Measurements from ENCODE around the gene FADD. TPM values are rescaled to one million over a fixed set of nuclear protein-coding genes. Genes with fewer than 3 reads are reported as not detected.
"Not testable (repeated sequence)": the region's sequence is repeated elsewhere in the genome, so short reads cannot be mapped to it uniquely, and the experiment has no call there.

Gene FADD
- total and polyA plus RNA-seq, 5 donors, result 10.6 to 13.4 (median 11.7) TPM

- 44% methylated on average over 8 of the region's 8 CpGs for WGBS
- H3K9me3 ChIP-seq (ENCODE audit: control insufficient read depth, low read length); DNase-seq; intact Hi-C loops (cut with DNase I); H3K4me1 ChIP-seq (ENCODE audit: control insufficient read depth, insufficient read depth, low read length); H3K27me3 ChIP-seq (ENCODE audit: control insufficient read depth, insufficient read depth); H3K27ac ChIP-seq (ENCODE audit: low read length); H3K4me3 ChIP-seq (ENCODE audit: low read length); ATAC-seq: not testable (repeated sequence)
Measured at GRCh38 chr11:70218076-70218475, 15.0 kb downstream of the FADD start.

GRCh38 chr11:70220136-70220535 lies 17.0 kb downstream of the FADD start:
- Histone ChIP-seq H3K27me3 (ENCODE audit: control insufficient read depth, insufficient read depth) (no peaks in the 10 kb centered on the region), H3K4me1 (ENCODE audit: control insufficient read depth, insufficient read depth, low read length) (no peaks in the 10 kb centered on the region), H3K9me3 (ENCODE audit: control insufficient read depth, low read length) (no peaks in the 10 kb centered on the region), H3K27ac (ENCODE audit: low read length) (no peak overlapping the region), H3K4me3 (ENCODE audit: low read length) (no peak overlapping the region)
- intact Hi-C loops (cut with DNase I), result no loop called here
- ATAC-seq (no peak), DNase-seq (no peak)
- 81% methylated on average over 3 of the region's 3 CpGs for WGBS

- H3K4me1 ChIP-seq (ENCODE audit: control insufficient read depth, insufficient read depth, low read length), result no peaks in the 10 kb centered on the region
- 85% methylated on average over 1 of the region's 1 CpG for WGBS
- DNase-seq (no peak), ATAC-seq (no peak)
- no peaks in the 10 kb centered on the region for H3K27me3 ChIP-seq (ENCODE audit: control insufficient read depth, insufficient read depth)
- no peak overlapping the region for H3K27ac ChIP-seq (ENCODE audit: low read length)
- intact Hi-C loops (cut with DNase I), result no loop called here
- no peaks in the 10 kb centered on the region for H3K9me3 ChIP-seq (ENCODE audit: control insufficient read depth, low read length)
- no peak overlapping the region for H3K4me3 ChIP-seq (ENCODE audit: low read length)
Measured at GRCh38 chr11:70220920-70221319, 17.8 kb downstream of the FADD start.

- Histone ChIP-seq H3K27me3 (ENCODE audit: control insufficient read depth, insufficient read depth) (no peaks in the 10 kb centered on the region), H3K27ac (ENCODE audit: low read length) (no peak overlapping the region), H3K4me3 (ENCODE audit: low read length) (no peak overlapping the region), H3K9me3 (ENCODE audit: control insufficient read depth, low read length) (no peaks in the 10 kb centered on the region), H3K4me1 (ENCODE audit: control insufficient read depth, insufficient read depth, low read length) (no peaks in the 10 kb centered on the region)
- 68% methylated on average over 8 of the region's 8 CpGs for WGBS
- intact Hi-C loops (cut with DNase I), result no loop called here
- ATAC-seq, result peak in 1 of 2 donors; percentile 70
- peak in 2 of 3 donors; percentile 47 to 58 for DNase-seq
Measured at GRCh38 chr11:70225681-70226177, 22.6 kb downstream of the FADD start.

- intact Hi-C loops (cut with DNase I), result no loop called here
- no peaks in the 10 kb centered on the region for H3K9me3 ChIP-seq (ENCODE audit: control insufficient read depth, low read length)
- peak in 1 of 3 donors; percentile 2 for DNase-seq
- H3K27me3 ChIP-seq (ENCODE audit: control insufficient read depth, insufficient read depth), result no peaks in the 10 kb centered on the region
- whole genome bisulfite sequencing, result 86% methylated on average over 3 of the region's 3 CpGs
- ATAC-seq, result no peak
- H3K4me3 ChIP-seq (ENCODE audit: low read length), result no peak overlapping the region
- no peak overlapping the region for H3K27ac ChIP-seq (ENCODE audit: low read length)
- H3K4me1 ChIP-seq (ENCODE audit: control insufficient read depth, insufficient read depth, low read length), result no peaks in the 10 kb centered on the region
Measured at GRCh38 chr11:70226183-70226582, 23.1 kb downstream of the FADD start.

- Histone ChIP-seq H3K4me3 (ENCODE audit: low read length) (no peak overlapping the region), H3K27ac (ENCODE audit: low read length) (no peak overlapping the region), H3K27me3 (ENCODE audit: control insufficient read depth, insufficient read depth) (no peaks in the 10 kb centered on the region), H3K9me3 (ENCODE audit: control insufficient read depth, low read length) (no peaks in the 10 kb centered on the region), H3K4me1 (ENCODE audit: control insufficient read depth, insufficient read depth, low read length) (peaks cover 2% of the 10 kb centered on the region)
- no peak for ATAC-seq
- whole genome bisulfite sequencing, result 55% methylated on average over 9 of the region's 9 CpGs
- intact Hi-C loops (cut with DNase I), result no loop called here
- peak in 1 of 3 donors; percentile 20 for DNase-seq
Measured at GRCh38 chr11:70226967-70227366, 23.9 kb downstream of the FADD start.

- Histone ChIP-seq H3K4me3 (ENCODE audit: low read length) (no peak overlapping the region), H3K27ac (ENCODE audit: low read length) (no peak overlapping the region), H3K27me3 (ENCODE audit: control insufficient read depth, insufficient read depth) (no peaks in the 10 kb centered on the region), H3K4me1 (ENCODE audit: control insufficient read depth, insufficient read depth, low read length) (peaks cover 2% of the 10 kb centered on the region), H3K9me3 (ENCODE audit: control insufficient read depth, low read length) (no peaks in the 10 kb centered on the region)
- ATAC-seq (no peak), DNase-seq (peak in 1 of 3 donors; percentile 3)
- 89% methylated on average over 10 of the region's 10 CpGs for WGBS
- intact Hi-C loops (cut with DNase I), result no loop called here
Measured at GRCh38 chr11:70229737-70230136, 26.6 kb downstream of the FADD start.

GRCh38 chr11:70230151-70230839 lies 27.2 kb downstream of the FADD start:
- Histone ChIP-seq H3K9me3 (ENCODE audit: control insufficient read depth, low read length) (no peaks in the 10 kb centered on the region), H3K27me3 (ENCODE audit: control insufficient read depth, insufficient read depth) (no peaks in the 10 kb centered on the region), H3K4me1 (ENCODE audit: control insufficient read depth, insufficient read depth, low read length) (peaks cover 2% of the 10 kb centered on the region), H3K4me3 (ENCODE audit: low read length) (no peak overlapping the region), H3K27ac (ENCODE audit: low read length) (no peak overlapping the region)
- intact Hi-C loops (cut with DNase I), result no loop called here
- DNase-seq, result no peak
- 71% methylated on average over 8 of the region's 8 CpGs for WGBS
- ATAC-seq, result no peak

- ATAC-seq (peak; percentile 37 to 50), DNase-seq (peak in 1 of 3 donors; percentile 32)
- H3K4me3 ChIP-seq (ENCODE audit: low read length), result no peak overlapping the region
- intact Hi-C loops (cut with DNase I), result no loop called here
- peaks cover 2% of the 10 kb centered on the region for H3K4me1 ChIP-seq (ENCODE audit: control insufficient read depth, insufficient read depth, low read length)
- H3K27me3 ChIP-seq (ENCODE audit: control insufficient read depth, insufficient read depth), result no peaks in the 10 kb centered on the region
- H3K9me3 ChIP-seq (ENCODE audit: control insufficient read depth, low read length), result no peaks in the 10 kb centered on the region
- no peak overlapping the region for H3K27ac ChIP-seq (ENCODE audit: low read length)
- WGBS, result 61% methylated on average over 22 of the region's 22 CpGs
Measured at GRCh38 chr11:70230840-70231710, 28.0 kb downstream of the FADD start.

- H3K27ac ChIP-seq (ENCODE audit: low read length), result no peak overlapping the region
- peaks cover 2% of the 10 kb centered on the region for H3K4me1 ChIP-seq (ENCODE audit: control insufficient read depth, insufficient read depth, low read length)
Measured at GRCh38 chr11:70233034-70233433, 29.9 kb downstream of the FADD start.

GRCh38 chr11:70233511-70233934 lies 30.4 kb downstream of the FADD start:
- Histone ChIP-seq H3K27ac (ENCODE audit: low read length) (no peak overlapping the region), H3K4me3 (ENCODE audit: low read length) (no peak overlapping the region), H3K4me1 (ENCODE audit: control insufficient read depth, insufficient read depth, low read length) (peaks cover 2% of the 10 kb centered on the region), H3K9me3 (ENCODE audit: control insufficient read depth, low read length) (no peaks in the 10 kb centered on the region), H3K27me3 (ENCODE audit: control insufficient read depth, insufficient read depth) (no peaks in the 10 kb centered on the region)
- ATAC-seq (no peak), DNase-seq (no peak)
- WGBS, result 62% methylated on average over 11 of the region's 11 CpGs
- intact Hi-C loops (cut with DNase I), result no loop called here

More at GRCh38 chr11:70233034-70233433, 29.9 kb downstream of the FADD start:
- ATAC-seq (no peak), DNase-seq (no peak)
- Histone ChIP-seq H3K27me3 (ENCODE audit: control insufficient read depth, insufficient read depth) (no peaks in the 10 kb centered on the region), H3K4me3 (ENCODE audit: low read length) (no peak overlapping the region), H3K9me3 (ENCODE audit: control insufficient read depth, low read length) (no peaks in the 10 kb centered on the region)
- intact Hi-C loops (cut with DNase I), result no loop called here

Data from right cardiac atrium (tissue), 5 donors.